ENCODE results near the gene MYBPH. TPM values are rescaled to one million over a fixed set of nuclear protein-coding genes. Genes with fewer than 3 reads are reported as not detected.

The MYBPH gene
- total and polyA plus RNA-seq, 3 experiments from 2014 or later, result not detected

GRCh38 chr1:203176273-203177035 is 828 bp upstream of the MYBPH start:
- Mint-ChIP-seq H3K4me3 (no peak overlapping the region), H3K36me3 (no peaks in the 10 kb centered on the region), H3K27me3 (peaks cover 10 to 21% of the 10 kb centered on the region in 2 donors), H3K4me1 (no peaks in the 10 kb centered on the region), H3K27ac (no peak overlapping the region), H3K9me3 (no peaks in the 10 kb centered on the region)
- ChIA-PET POLR2A (no interaction called here), CTCF (no interaction called here)
- Histone ChIP-seq H3K27me3 (ENCODE audit: insufficient read depth, low read length, poor library complexity, severe bottlenecking) (no peaks in the 10 kb centered on the region), H3K9me3 (ENCODE audit: low read length) (no peaks in the 10 kb centered on the region), H3K4me1 (ENCODE audit: insufficient read depth, low read length) (no peaks in the 10 kb centered on the region), H3K27ac (ENCODE audit: low read depth, low read length) (no peak overlapping the region), H3K4me3 (ENCODE audit: low read length) (no peak overlapping the region), H3K36me3 (ENCODE audit: insufficient read depth, low read length) (no peaks in the 10 kb centered on the region)
- no peak for DNase-seq

GRCh38 chr1:203175827-203176241 is 208 bp upstream of the MYBPH start:
- POLR2A ChIA-PET, result no interaction called here
- Histone ChIP-seq H3K9me3 (ENCODE audit: low read length) (no peaks in the 10 kb centered on the region), H3K4me3 (ENCODE audit: low read length) (no peak overlapping the region), H3K36me3 (ENCODE audit: insufficient read depth, low read length) (no peaks in the 10 kb centered on the region), H3K27ac (ENCODE audit: low read depth, low read length) (no peak overlapping the region), H3K4me1 (ENCODE audit: insufficient read depth, low read length) (no peaks in the 10 kb centered on the region), H3K27me3 (ENCODE audit: insufficient read depth, low read length, poor library complexity, severe bottlenecking) (no peaks in the 10 kb centered on the region)
- Mint-ChIP-seq H3K4me3 (no peak overlapping the region), H3K9me3 (no peaks in the 10 kb centered on the region), H3K4me1 (no peaks in the 10 kb centered on the region), H3K27me3 (peaks cover 7 to 21% of the 10 kb centered on the region in 2 donors), H3K36me3 (no peaks in the 10 kb centered on the region), H3K27ac (no peak overlapping the region)
- CTCF ChIA-PET, result no interaction called here
- DNase-seq, result no peak

- Mint-ChIP-seq H3K27me3 (peaks cover 7 to 21% of the 10 kb centered on the region in 2 donors), H3K9me3 (no peaks in the 10 kb centered on the region), H3K27ac (peak overlapping the region in 1 of 8 donors; percentile 84), H3K4me1 (no peaks in the 10 kb centered on the region), H3K4me3 (no peak overlapping the region), H3K36me3 (no peaks in the 10 kb centered on the region)
- POLR2A ChIA-PET, result no interaction called here
- DNase-seq, result no peak
- Histone ChIP-seq H3K27me3 (ENCODE audit: insufficient read depth, low read length, poor library complexity, severe bottlenecking) (no peaks in the 10 kb centered on the region), H3K9me3 (ENCODE audit: low read length) (no peaks in the 10 kb centered on the region), H3K4me3 (ENCODE audit: low read length) (no peak overlapping the region), H3K27ac (ENCODE audit: low read depth, low read length) (no peak overlapping the region), H3K36me3 (ENCODE audit: insufficient read depth, low read length) (no peaks in the 10 kb centered on the region), H3K4me1 (ENCODE audit: insufficient read depth, low read length) (no peaks in the 10 kb centered on the region)
- CTCF ChIA-PET, result no interaction called here
Observed at GRCh38 chr1:203174324-203174985, 1.2 kb downstream of the MYBPH start.

- Mint-ChIP-seq H3K4me1 (no peaks in the 10 kb centered on the region), H3K36me3 (no peaks in the 10 kb centered on the region), H3K27ac (peak overlapping the region in 1 of 8 donors; percentile 36), H3K9me3 (no peaks in the 10 kb centered on the region), H3K4me3 (no peak overlapping the region), H3K27me3 (peaks cover 5 to 19% of the 10 kb centered on the region in 2 donors)
- Histone ChIP-seq H3K27ac (ENCODE audit: low read depth, low read length) (no peak overlapping the region), H3K4me1 (ENCODE audit: insufficient read depth, low read length) (no peaks in the 10 kb centered on the region), H3K9me3 (ENCODE audit: low read length) (no peaks in the 10 kb centered on the region), H3K4me3 (ENCODE audit: low read length) (no peak overlapping the region), H3K27me3 (ENCODE audit: insufficient read depth, low read length, poor library complexity, severe bottlenecking) (no peaks in the 10 kb centered on the region), H3K36me3 (ENCODE audit: insufficient read depth, low read length) (no peaks in the 10 kb centered on the region)
- DNase-seq, result no peak
- POLR2A ChIA-PET, result no interaction called here
- CTCF ChIA-PET, result interaction anchor here (2.3 kb wide), 1 partner anchor 134 kb away, joined by 15 read pairs; no protein-coding TSS in a partner anchor
Observed at GRCh38 chr1:203173566-203173965, 2.1 kb downstream of the MYBPH start.

- CTCF ChIA-PET, result interaction anchor here (1.2 to 2.3 kb wide), 2 partner anchors 43 to 133 kb away, joined by 3 to 15 read pairs; no protein-coding TSS in a partner anchor
- peaks cover 5 to 15% of the 10 kb centered on the region in 2 donors for H3K27me3 Mint-ChIP-seq
- H3K36me3 Mint-ChIP-seq, result no peaks in the 10 kb centered on the region
- no peak overlapping the region for H3K4me3 ChIP-seq (ENCODE audit: low read length)
- no peak overlapping the region for H3K27ac ChIP-seq (ENCODE audit: low read depth, low read length)
- H3K9me3 Mint-ChIP-seq, result no peaks in the 10 kb centered on the region
- no peak overlapping the region for H3K27ac Mint-ChIP-seq
- no peaks in the 10 kb centered on the region for H3K4me1 ChIP-seq (ENCODE audit: insufficient read depth, low read length)
- POLR2A ChIA-PET, result no interaction called here
- no peaks in the 10 kb centered on the region for H3K27me3 ChIP-seq (ENCODE audit: insufficient read depth, low read length, poor library complexity, severe bottlenecking)
- no peaks in the 10 kb centered on the region for H3K4me1 Mint-ChIP-seq
- no peak overlapping the region for H3K4me3 Mint-ChIP-seq
- no peaks in the 10 kb centered on the region for H3K9me3 ChIP-seq (ENCODE audit: low read length)
- no peaks in the 10 kb centered on the region for H3K36me3 ChIP-seq (ENCODE audit: insufficient read depth, low read length)
- no peak for DNase-seq
Observed at GRCh38 chr1:203173011-203173555, 2.5 kb downstream of the MYBPH start.

GRCh38 chr1:203172184-203173010 is 3.2 kb downstream of the MYBPH start:
- Histone ChIP-seq H3K4me3 (ENCODE audit: low read length) (no peak overlapping the region), H3K4me1 (ENCODE audit: insufficient read depth, low read length) (no peaks in the 10 kb centered on the region), H3K27ac (ENCODE audit: low read depth, low read length) (no peak overlapping the region), H3K27me3 (ENCODE audit: insufficient read depth, low read length, poor library complexity, severe bottlenecking) (no peaks in the 10 kb centered on the region), H3K9me3 (ENCODE audit: low read length) (no peaks in the 10 kb centered on the region), H3K36me3 (ENCODE audit: insufficient read depth, low read length) (no peaks in the 10 kb centered on the region)
- Mint-ChIP-seq H3K4me3 (no peak overlapping the region), H3K27ac (no peak overlapping the region), H3K36me3 (no peaks in the 10 kb centered on the region), H3K9me3 (no peaks in the 10 kb centered on the region), H3K4me1 (no peaks in the 10 kb centered on the region), H3K27me3 (peaks cover 5 to 15% of the 10 kb centered on the region in 2 donors)
- POLR2A ChIA-PET, result interaction anchor here (0.5 kb wide), 1 partner anchor 99 kb away, joined by 3 read pairs; no protein-coding TSS in a partner anchor
- peak in 3 of 5 donors; percentile 5 to 19 (median 8) for DNase-seq
- CTCF ChIA-PET, result interaction anchor here (1.2 to 2.3 kb wide), 3 partner anchors 11 to 133 kb away, joined by 3 to 15 read pairs (median 4); no protein-coding TSS in a partner anchor

- no peaks in the 10 kb centered on the region for H3K27me3 ChIP-seq (ENCODE audit: insufficient read depth, low read length, poor library complexity, severe bottlenecking)
- no peak for DNase-seq
- H3K9me3 ChIP-seq (ENCODE audit: low read length), result no peaks in the 10 kb centered on the region
- Mint-ChIP-seq H3K9me3 (no peaks in the 10 kb centered on the region), H3K4me3 (no peak overlapping the region), H3K36me3 (no peaks in the 10 kb centered on the region), H3K27ac (no peak overlapping the region), H3K27me3 (peaks cover 2 to 6% of the 10 kb centered on the region in 2 donors), H3K4me1 (no peaks in the 10 kb centered on the region)
- H3K4me1 ChIP-seq (ENCODE audit: insufficient read depth, low read length), result no peaks in the 10 kb centered on the region
- no peak overlapping the region for H3K4me3 ChIP-seq (ENCODE audit: low read length)
- no peak overlapping the region for H3K27ac ChIP-seq (ENCODE audit: low read depth, low read length)
- CTCF ChIA-PET, result interaction anchor here (1.7 to 2.3 kb wide), 2 partner anchors 11 to 132 kb away, joined by 4 to 15 read pairs; no protein-coding TSS in a partner anchor
- POLR2A ChIA-PET, result interaction anchor here (0.5 kb wide), 1 partner anchor 99 kb away, joined by 3 read pairs; no protein-coding TSS in a partner anchor
- no peaks in the 10 kb centered on the region for H3K36me3 ChIP-seq (ENCODE audit: insufficient read depth, low read length)
Observed at GRCh38 chr1:203171341-203172183, 4.1 kb downstream of the MYBPH start.
